ENCODE measurements around the gene LRRC51. TPM values are rescaled to one million over a fixed set of nuclear protein-coding genes. Genes with fewer than 3 reads are reported as not detected.

LRRC51 gene
- total and polyA plus RNA-seq, 2 of the 4 experiments (the other 2 are of a cell fraction): 5.3 to 5.6 TPM

GRCh38 chr11:72114570-72114969, 33.9 kb downstream of the LRRC51 start:
- Histone ChIP-seq H3K56ac (ENCODE audit: extremely low read depth, insufficient read depth, low read length) (no peak overlapping the region), H2BK5ac (ENCODE audit: low read depth, low read length, poor library complexity, severe bottlenecking) (peak overlapping the region; percentile 6), H3K14ac (replicated peaks; ENCODE audit: low read depth, low read length) (no peak overlapping the region), H3K9me3 (ENCODE audit: control insufficient read depth, insufficient read depth, low read length) (no peaks in the 10 kb centered on the region), H3K4ac (ENCODE audit: low read depth, low read length) (no peak overlapping the region), H3K27ac (ENCODE audit: insufficient read depth, low read length) (no peak overlapping the region), H4K91ac (ENCODE audit: insufficient read depth, low read depth, low read length) (0 out of 2 replicates have a peak overlapping the region, but pooled peaks have one; percentile 19), H2BK15ac (ENCODE audit: low read depth, low read length) (no peak overlapping the region), H3K4me3 (ENCODE audit: insufficient read depth, low read depth, low read length) (no peak overlapping the region), H4K5ac (ENCODE audit: low read depth, low read length) (no peak overlapping the region), H2AK5ac (ENCODE audit: low read depth, low read length) (no peak overlapping the region; the same call in 1 of the 2 replicates), H2AK9ac (replicated peaks; ENCODE audit: low read depth, low read length, poor library complexity) (no peak overlapping the region), H2AFZ (replicated peaks; ENCODE audit: low read length, poor library complexity) (no peak overlapping the region), H3K18ac (ENCODE audit: low read depth, low read length) (no peak overlapping the region), H3K36me3 (ENCODE audit: control insufficient read depth, insufficient read depth, low read length) (no peaks in the 10 kb centered on the region), H3K27me3 (ENCODE audit: control insufficient read depth, insufficient read depth, low read length) (no peaks in the 10 kb centered on the region), H4K20me1 (ENCODE audit: insufficient read depth, low read length) (no peaks in the 10 kb centered on the region), H2BK120ac (ENCODE audit: low read depth, low read length) (peak overlapping the region; percentile 22; the same call in 1 of the 2 replicates), H3K9me1 (ENCODE audit: insufficient read depth, low read length) (peaks cover 10% of the 10 kb centered on the region), H3K4me1 (ENCODE audit: control insufficient read depth, insufficient read depth, low read length) (peaks cover 6% of the 10 kb centered on the region; the same call in 1 of the 2 replicates), H2BK20ac (ENCODE audit: low read depth, low read length) (no peak overlapping the region), H4K8ac (ENCODE audit: low read depth in 2 of 2, low read length in 2 of 2) (peak overlapping the region in 1 of 2 experiments; percentile 43; a peak in 1 of 4 replicates), H3K9ac (ENCODE audit: low read depth, low read length) (no peak overlapping the region), H3K79me1 (ENCODE audit: low read depth in 1 of 2, low read length in 2 of 2) (peaks cover 0 to 20% of the 10 kb centered on the region in 2 experiments; a peak in 2 of 4 replicates), H3K23ac (ENCODE audit: low read depth, low read length) (no peak overlapping the region), H3K4me2 (ENCODE audit: low read depth, low read length) (no peak overlapping the region)
- 100% methylated on average over 1 of the region's 1 CpG; no CpG with 5 or more reads in 1 of the 2 experiments for WGBS, 2 experiments (ENCODE audit: extremely low coverage in 2 of 2, insufficient read length in 1 of 2)
- ATAC-seq (ENCODE audit: low read depth) (no peak), DNase-seq (peak; percentile 28)
- in situ Hi-C loops (cut with MboI; ENCODE audit: low sequenced_read_pairs): no loop called here
- ChIA-PET CTCF (no interaction called here), POLR2A (ENCODE audit: unreplicated experiment) (interaction anchor here (0.6 kb wide), 1 partner anchor 38 kb away, joined by 3 read pairs; no protein-coding TSS in a partner anchor)
- intact Hi-C loops (cut with micrococcal nuclease): no loop called here
- dilution Hi-C loops (cut with HindIII; ENCODE audit: low sequenced_read_pairs, unreplicated experiment): no loop called here
- TF ChIP-seq CHD1 (IDR thresholded peaks at IDR 0.05; ENCODE audit: low read depth, low read length) (no peak), RCOR1 (IDR thresholded peaks at IDR 0.05; ENCODE audit: insufficient replicate concordance, low read length) (no peak), POLR2A (IDR thresholded peaks at IDR 0.05; ENCODE audit: low read depth, low read length) (no peak), MXI1 (IDR thresholded peaks at IDR 0.05; ENCODE audit: borderline replicate concordance, low read depth, low read length) (no peak)
- no TSS peak for BruUV-seq (replicated peaks)
